Measurements from ENCODE around the gene KRTAP4-4.

The KRTAP4-4 gene

DNA sequence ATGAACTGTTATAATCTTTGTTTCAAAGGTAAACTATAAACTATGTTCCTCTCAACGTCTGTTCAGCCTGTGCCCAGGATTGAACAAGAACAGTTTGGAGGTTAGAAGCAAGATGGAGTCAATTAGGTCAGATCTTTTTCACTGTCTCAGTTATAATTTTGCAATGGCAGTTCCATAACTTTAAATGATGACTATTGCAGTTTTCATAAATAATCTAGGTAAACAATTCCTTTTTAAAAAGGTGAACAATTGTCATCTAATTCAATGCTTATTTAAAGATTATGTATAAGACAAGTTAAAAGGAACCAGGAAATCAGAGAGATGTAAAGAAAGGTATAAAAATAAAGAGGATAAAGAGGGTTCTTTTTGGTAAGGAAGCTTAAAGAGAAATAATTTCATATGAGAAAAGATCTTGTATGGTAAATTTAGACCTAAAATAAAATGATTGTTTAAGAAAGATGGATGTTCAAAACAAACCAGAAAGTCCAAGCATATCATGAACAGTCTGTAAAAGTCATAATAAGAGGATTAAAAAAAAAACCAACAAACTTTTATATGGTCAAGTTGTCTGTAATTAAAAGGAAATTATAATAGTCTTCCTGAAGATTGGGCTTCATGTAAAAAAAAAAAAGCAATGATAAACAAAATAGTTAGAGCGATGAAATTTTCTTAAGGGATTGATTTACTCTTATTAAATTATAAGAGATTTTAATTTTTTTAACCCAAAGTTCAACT lies 49.2 kb downstream of the KRTAP4-4 start:
- DNase-seq (ENCODE audit: low spot score), result no peak
